IgD-negative memory B cell (primary cell): Measurements from ENCODE around the gene UTY. TPM values are rescaled to one million over a fixed set of nuclear protein-coding genes. Genes with fewer than 3 reads are reported as not detected.

Experiments
- H3K27ac Mint-ChIP-seq, 3 donors: one replicate each; pipeline ENCODE4 v1.8.0; 2020 to 2022; ENCODE audit warnings: mild to moderate bottlenecking in 3 of 3, mixed read lengths in 3 of 3, moderate library complexity in 1 of 3
- H3K27me3 Mint-ChIP-seq: one replicate; pipeline ENCODE4 v1.8.0; 2021; ENCODE audit warnings: mixed read lengths
- H3K36me3 Mint-ChIP-seq: one replicate; pipeline ENCODE4 v1.8.0; 2020; ENCODE audit warnings: mild to moderate bottlenecking, mixed read lengths
- H3K4me1 Mint-ChIP-seq, 3 donors: one replicate each; pipeline ENCODE4 v1.8.0; 2020 to 2022; ENCODE audit warnings: mixed read lengths in 3 of 3, mild to moderate bottlenecking in 1 of 3
- H3K4me3 Mint-ChIP-seq, 4 donors: one replicate each; pipeline ENCODE4 v1.8.0; 2020 to 2022; ENCODE audit warnings: mild to moderate bottlenecking in 4 of 4, mixed read lengths in 4 of 4, moderate library complexity in 3 of 4
- H3K9me3 Mint-ChIP-seq, 3 donors: one replicate each; pipeline ENCODE4 v1.8.0; 2020 to 2021; ENCODE audit warnings: mixed read lengths in 3 of 3, mild to moderate bottlenecking in 1 of 3
- polyA plus RNA-seq: library from polyadenylated mRNA; unstranded; fragments of 300-500 nt; fragmentation: Illumina TruSeq; gene quantifications from one replicate; pipeline ENCODE4 v1.2.3, GENCODE V29; 2021

The UTY gene
- not detected for polyA plus RNA-seq

- H3K4me1 Mint-ChIP-seq = no peaks in the 10 kb centered on the region
- H3K27ac Mint-ChIP-seq = no peak within 1 kb of the TSS
- no peaks in the 10 kb centered on the region for H3K9me3 Mint-ChIP-seq
- H3K27me3 Mint-ChIP-seq = no peaks in the 10 kb centered on the region
- H3K4me3 Mint-ChIP-seq = no peak within 1 kb of the TSS
- no peaks in the 10 kb centered on the region for H3K36me3 Mint-ChIP-seq
Observed at GRCh38 chrY:13479828-13480227, at the start of gene UTY. Gene UTY (minus strand): TSS chrY:13480033. CDS start chrY:13479665, 368 bp downstream.

GRCh38 chrY:13520474-13520873 is 40.6 kb upstream of the UTY start:
- H3K36me3 Mint-ChIP-seq = no peaks in the 10 kb centered on the region
- no peaks in the 10 kb centered on the region for H3K27me3 Mint-ChIP-seq
- H3K27ac Mint-ChIP-seq = no peak overlapping the region
- H3K9me3 Mint-ChIP-seq = no peaks in the 10 kb centered on the region
- no peak overlapping the region for H3K4me3 Mint-ChIP-seq
- H3K4me1 Mint-ChIP-seq = no peaks in the 10 kb centered on the region

GRCh38 chrY:13501215-13501614 is 21.4 kb upstream of the UTY start:
- H3K4me3 Mint-ChIP-seq = no peak overlapping the region
- H3K4me1 Mint-ChIP-seq = no peaks in the 10 kb centered on the region
- H3K27me3 Mint-ChIP-seq = no peaks in the 10 kb centered on the region
- H3K27ac Mint-ChIP-seq = no peak overlapping the region
- H3K36me3 Mint-ChIP-seq = no peaks in the 10 kb centered on the region
- H3K9me3 Mint-ChIP-seq = no peaks in the 10 kb centered on the region

- Mint-ChIP-seq H3K27ac (no peak overlapping the region), H3K36me3 (no peaks in the 10 kb centered on the region), H3K4me3 (no peak overlapping the region), H3K27me3 (no peaks in the 10 kb centered on the region), H3K9me3 (no peaks in the 10 kb centered on the region), H3K4me1 (no peaks in the 10 kb centered on the region)
Observed at GRCh38 chrY:13493737-13494136, 13.9 kb upstream of the UTY start.

- Mint-ChIP-seq H3K9me3 (no peaks in the 10 kb centered on the region), H3K4me1 (no peaks in the 10 kb centered on the region), H3K36me3 (no peaks in the 10 kb centered on the region), H3K27ac (no peak overlapping the region), H3K4me3 (no peak overlapping the region), H3K27me3 (no peaks in the 10 kb centered on the region)
Observed at GRCh38 chrY:13492408-13492807, 12.6 kb upstream of the UTY start.

GRCh38 chrY:13488738-13489137 is 8.9 kb upstream of the UTY start:
- Mint-ChIP-seq H3K27me3 (no peaks in the 10 kb centered on the region), H3K27ac (no peak overlapping the region), H3K4me3 (no peak overlapping the region), H3K4me1 (no peaks in the 10 kb centered on the region), H3K36me3 (no peaks in the 10 kb centered on the region), H3K9me3 (no peaks in the 10 kb centered on the region)

GRCh38 chrY:13479121-13479711 is 617 bp downstream of the UTY start:
- Mint-ChIP-seq H3K4me1 (no peaks in the 10 kb centered on the region), H3K27ac (no peak overlapping the region), H3K36me3 (no peaks in the 10 kb centered on the region), H3K4me3 (no peak overlapping the region), H3K9me3 (no peaks in the 10 kb centered on the region), H3K27me3 (no peaks in the 10 kb centered on the region)

- Mint-ChIP-seq H3K4me3 (no peak overlapping the region), H3K9me3 (no peaks in the 10 kb centered on the region), H3K27ac (no peak overlapping the region), H3K27me3 (no peaks in the 10 kb centered on the region), H3K36me3 (no peaks in the 10 kb centered on the region), H3K4me1 (no peaks in the 10 kb centered on the region)
Observed at GRCh38 chrY:13478126-13478785, 1.6 kb downstream of the UTY start.

- H3K4me3 Mint-ChIP-seq = no peak overlapping the region
- no peak overlapping the region for H3K27ac Mint-ChIP-seq
- H3K27me3 Mint-ChIP-seq = no peaks in the 10 kb centered on the region
- H3K36me3 Mint-ChIP-seq = no peaks in the 10 kb centered on the region
- H3K9me3 Mint-ChIP-seq = no peaks in the 10 kb centered on the region
- no peaks in the 10 kb centered on the region for H3K4me1 Mint-ChIP-seq
Observed at GRCh38 chrY:13474997-13475396, 4.8 kb downstream of the UTY start.

GRCh38 chrY:13451572-13451971 is 28.3 kb downstream of the UTY start:
- H3K27me3 Mint-ChIP-seq = no peaks in the 10 kb centered on the region
- H3K4me1 Mint-ChIP-seq = no peaks in the 10 kb centered on the region
- H3K4me3 Mint-ChIP-seq = no peak overlapping the region
- no peaks in the 10 kb centered on the region for H3K9me3 Mint-ChIP-seq
- H3K27ac Mint-ChIP-seq = no peak overlapping the region
- H3K36me3 Mint-ChIP-seq = no peaks in the 10 kb centered on the region

GRCh38 chrY:13450596-13451130 is 29.2 kb downstream of the UTY start:
- no peak overlapping the region for H3K27ac Mint-ChIP-seq
- H3K9me3 Mint-ChIP-seq = no peaks in the 10 kb centered on the region
- H3K36me3 Mint-ChIP-seq = no peaks in the 10 kb centered on the region
- no peaks in the 10 kb centered on the region for H3K27me3 Mint-ChIP-seq
- H3K4me3 Mint-ChIP-seq = no peak overlapping the region
- H3K4me1 Mint-ChIP-seq = no peaks in the 10 kb centered on the region

GRCh38 chrY:13445566-13445965 is 34.3 kb downstream of the UTY start:
- Mint-ChIP-seq H3K9me3 (no peaks in the 10 kb centered on the region), H3K27ac (no peak overlapping the region), H3K36me3 (no peaks in the 10 kb centered on the region), H3K4me1 (no peaks in the 10 kb centered on the region), H3K27me3 (no peaks in the 10 kb centered on the region), H3K4me3 (no peak overlapping the region)

GRCh38 chrY:13443146-13443545 is 36.7 kb downstream of the UTY start:
- Mint-ChIP-seq H3K36me3 (no peaks in the 10 kb centered on the region), H3K4me1 (no peaks in the 10 kb centered on the region), H3K27ac (no peak overlapping the region), H3K4me3 (no peak overlapping the region), H3K27me3 (no peaks in the 10 kb centered on the region), H3K9me3 (no peaks in the 10 kb centered on the region)

- Mint-ChIP-seq H3K4me3 (no peak overlapping the region), H3K9me3 (no peaks in the 10 kb centered on the region), H3K36me3 (no peaks in the 10 kb centered on the region), H3K27ac (no peak overlapping the region), H3K27me3 (no peaks in the 10 kb centered on the region), H3K4me1 (no peaks in the 10 kb centered on the region)
Observed at GRCh38 chrY:13440811-13441210, 39.0 kb downstream of the UTY start.

- Mint-ChIP-seq H3K27me3 (no peaks in the 10 kb centered on the region), H3K27ac (no peak overlapping the region), H3K36me3 (no peaks in the 10 kb centered on the region), H3K4me1 (no peaks in the 10 kb centered on the region), H3K9me3 (no peaks in the 10 kb centered on the region), H3K4me3 (no peak overlapping the region)
Observed at GRCh38 chrY:13435968-13436937, 43.6 kb downstream of the UTY start.
